ENCODE measurements around the gene TRIM14. TPM values are rescaled to one million over a fixed set of nuclear protein-coding genes. Genes with fewer than 3 reads are reported as not detected.

Gene TRIM14
- total RNA-seq, 1 experiment from 2014 or later, result 12.5 TPM

DNA sequence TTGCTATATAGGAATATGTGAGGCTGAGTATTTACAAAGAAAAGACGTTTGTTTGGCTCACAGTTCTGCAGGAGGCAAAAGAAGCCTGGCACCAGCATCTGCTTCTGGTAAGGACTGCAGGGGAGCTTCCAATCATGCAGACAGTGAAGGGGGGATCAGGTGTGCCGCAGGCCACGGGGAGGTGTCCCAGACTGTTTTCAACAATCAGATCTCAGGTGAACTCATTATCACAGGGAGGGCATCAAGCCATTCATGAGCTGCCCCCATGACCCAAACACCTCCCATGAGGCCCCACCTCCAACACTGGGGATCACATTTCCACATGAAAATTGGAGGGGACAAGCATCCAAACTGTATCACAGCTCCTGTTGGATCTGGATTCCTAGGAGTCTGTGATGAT lies 30.4 kb upstream of the TRIM14 start:
- Mint-ChIP-seq H3K4me3 (no peak overlapping the region), H3K4me1 (peaks cover 7 to 11% of the 10 kb centered on the region in 2 experiments; a peak in 3 of 4 replicates), H3K27ac (peak overlapping the region in 1 of 3 experiments; percentile 70; a peak in 2 of 7 replicates), H3K27me3 (ENCODE audit: low read depth) (no peaks in the 10 kb centered on the region), H3K36me3 (ENCODE audit: insufficient read depth in 1 of 3, low read depth in 3 of 3) (peaks cover 3 to 12% (median 7%) of the 10 kb centered on the region in 3 experiments; a peak in 3 of 7 replicates), H3K9me3 (no peaks in the 10 kb centered on the region)
- Histone ChIP-seq H2AFZ (ENCODE audit: low read length) (no peak overlapping the region), H3K23me2 (ENCODE audit: insufficient read length, low read depth, low read length, poor library complexity, severe bottlenecking) (no peaks in the 10 kb centered on the region), H3K23ac (ENCODE audit: insufficient read length, low read depth, low read length) (no peak overlapping the region), H3K14ac (ENCODE audit: insufficient read depth, low read length) (no peak overlapping the region; the same call in 1 of the 2 replicates), H2BK20ac (ENCODE audit: low read depth, low read length, poor library complexity, severe bottlenecking) (no peak overlapping the region), H4K91ac (ENCODE audit: insufficient read length, low read depth, low read length) (no peak overlapping the region), H2BK15ac (ENCODE audit: low read depth, low read length) (no peak overlapping the region), H3K18ac (ENCODE audit: insufficient read length, low read depth, low read length) (no peak overlapping the region), H4K8ac (replicated peaks; ENCODE audit: insufficient read length, low read depth, low read length) (no peak overlapping the region), H3K4ac (ENCODE audit: low read depth, low read length) (no peak overlapping the region), H3K4me1 (ENCODE audit: insufficient read depth, low read length) (no peaks in the 10 kb centered on the region), H4K5ac (ENCODE audit: insufficient read length, low read depth, low read length) (no peak overlapping the region), H2AK5ac (ENCODE audit: insufficient read length, low read length) (no peak overlapping the region), H3K56ac (ENCODE audit: insufficient read length, low read depth, low read length) (no peak overlapping the region), H3K27me3 (ENCODE audit: insufficient read depth, low read length) (no peaks in the 10 kb centered on the region), H2BK5ac (ENCODE audit: insufficient read length, low read length) (no peak overlapping the region), H3K4me2 (ENCODE audit: insufficient read depth, insufficient read length, low read length) (no peak overlapping the region), H3K79me1 (ENCODE audit: insufficient read depth, low read depth, low read length, poor library complexity, severe bottlenecking) (no peaks in the 10 kb centered on the region), H3K27ac (ENCODE audit: insufficient read length, low read depth, low read length) (no peak overlapping the region), H2BK12ac (ENCODE audit: insufficient read length, low read depth, low read length) (no peak overlapping the region), H4K20me1 (ENCODE audit: control insufficient read depth, insufficient read depth, insufficient read length) (no peaks in the 10 kb centered on the region), H2BK120ac (ENCODE audit: low read depth, low read length, poor library complexity, severe bottlenecking) (no peak overlapping the region), H3T11ph (ENCODE audit: low read length) (no peak overlapping the region), H3K79me2 (ENCODE audit: insufficient read depth, low read length) (no peaks in the 10 kb centered on the region), H3K9ac (ENCODE audit: extremely low read depth, insufficient read length, low read length) (no peak overlapping the region), H3K9me3 (ENCODE audit: control insufficient read depth, low read depth, low read length) (no peaks in the 10 kb centered on the region)
- DNase-seq, result no peak
- no CpG with 5 or more reads among the region's 3 CpGs for WGBS (ENCODE audit: extremely low coverage, insufficient read length, low lambda C conversion rate)
- TF ChIP-seq, protein P1, sequence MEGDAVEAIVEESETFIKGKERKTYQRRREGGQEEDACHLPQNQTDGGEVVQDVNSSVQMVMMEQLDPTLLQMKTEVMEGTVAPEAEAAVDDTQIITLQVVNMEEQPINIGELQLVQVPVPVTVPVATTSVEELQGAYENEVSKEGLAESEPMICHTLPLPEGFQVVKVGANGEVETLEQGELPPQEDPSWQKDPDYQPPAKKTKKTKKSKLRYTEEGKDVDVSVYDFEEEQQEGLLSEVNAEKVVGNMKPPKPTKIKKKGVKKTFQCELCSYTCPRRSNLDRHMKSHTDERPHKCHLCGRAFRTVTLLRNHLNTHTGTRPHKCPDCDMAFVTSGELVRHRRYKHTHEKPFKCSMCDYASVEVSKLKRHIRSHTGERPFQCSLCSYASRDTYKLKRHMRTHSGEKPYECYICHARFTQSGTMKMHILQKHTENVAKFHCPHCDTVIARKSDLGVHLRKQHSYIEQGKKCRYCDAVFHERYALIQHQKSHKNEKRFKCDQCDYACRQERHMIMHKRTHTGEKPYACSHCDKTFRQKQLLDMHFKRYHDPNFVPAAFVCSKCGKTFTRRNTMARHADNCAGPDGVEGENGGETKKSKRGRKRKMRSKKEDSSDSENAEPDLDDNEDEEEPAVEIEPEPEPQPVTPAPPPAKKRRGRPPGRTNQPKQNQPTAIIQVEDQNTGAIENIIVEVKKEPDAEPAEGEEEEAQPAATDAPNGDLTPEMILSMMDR (conservative IDR thresholded peaks at IDR 0.05), result no peak
